Lung (tissue), 12 donors: Measurements from ENCODE around the gene EYA4. TPM values are rescaled to one million over a fixed set of nuclear protein-coding genes. Genes with fewer than 3 reads are reported as not detected.

ENCODE experiments used
- ATAC-seq: fragments of 200-7000 bp; cut with Tn5 transposase; one replicate; pipeline ENCODE4 v1.9.1; 2020; ENCODE audit warnings: moderate number of reproducible peaks; ENCODE audit not compliant: insufficient read depth, low FRiP score
- DNase-seq, 3 donors: peaks; one replicate each; pipeline ENCODE4 v3.0.0-alpha.2; 2013 to 2017
- H3K27ac ChIP-seq, 2 donors: one replicate each; pipeline ENCODE4 v1.5.1; 2013; ENCODE audit warnings: mild to moderate bottlenecking in 2 of 2, moderate library complexity in 2 of 2, control low read depth in 1 of 2, inconsistent platforms in 1 of 2, low read depth in 1 of 2, low read length in 1 of 2
- H3K27me3 ChIP-seq, 3 donors: one replicate each; pipeline ENCODE4 v1.5.1; 2013; ENCODE audit warnings: low read length in 2 of 3; ENCODE audit not compliant: control insufficient read depth in 3 of 3, insufficient read depth in 3 of 3
- H3K36me3 ChIP-seq, 4 donors: one replicate each; pipeline ENCODE4 v1.5.1; 2013; ENCODE audit warnings: low read length in 4 of 4, mild to moderate bottlenecking in 1 of 4, moderate library complexity in 1 of 4; ENCODE audit not compliant: control insufficient read depth in 4 of 4, insufficient read depth in 4 of 4
- H3K4me1 ChIP-seq, 5 donors: one replicate each; pipeline ENCODE4 v1.5.1; 2013; ENCODE audit warnings: low read length in 5 of 5, mild to moderate bottlenecking in 2 of 5, moderate library complexity in 1 of 5; ENCODE audit not compliant: control insufficient read depth in 5 of 5, insufficient read depth in 5 of 5
- H3K4me3 ChIP-seq: one replicate; pipeline ENCODE4 v1.5.1; 2013; ENCODE audit warnings: mild to moderate bottlenecking, control low read depth, moderate library complexity
- H3K9ac ChIP-seq, 2 donors: one replicate each; pipeline ENCODE4 v1.5.1; 2013; ENCODE audit warnings: low read length in 2 of 2, control low read depth in 1 of 2; ENCODE audit not compliant: insufficient read depth in 1 of 2
- H3K9me3 ChIP-seq, 4 donors: one replicate each; pipeline ENCODE4 v1.5.1; 2013; ENCODE audit warnings: low read length in 3 of 4, mild to moderate bottlenecking in 1 of 4, moderate library complexity in 1 of 4; ENCODE audit not compliant: control insufficient read depth in 4 of 4, insufficient read depth in 3 of 4
- CTCF ChIP-seq: IDR thresholded peaks from 2 replicates; pipeline ENCODE4 v1.5.1; 2012; ENCODE audit warnings: mild to moderate bottlenecking; ENCODE audit errors: control extremely low read depth, extremely low read depth
- WGBS, 2 donors: extraction: QIAGEN DNeasy Blood & Tissue Kit; methylation state at CpG; one replicate each; pipeline ENCODE4 v1.1.7; 2013; 5-methylcytosine and 5-hydroxymethylcytosine counted together
- polyA plus RNA-seq, 2 donors: library from polyadenylated mRNA; stranded (reverse); fragments of 200-250 nt; gene quantifications; one replicate each; pipeline ENCODE4 v1.2.1, GENCODE V29; 2013
- total RNA-seq, 2 donors: library from RNA; depleted of rRNA in 1 of 2; stranded (reverse); fragments of >200 nt in 1 of 2; gene quantifications; one replicate each; pipeline ENCODE4 v1.2.1, GENCODE V29; 2014 to 2021
- donor health status: control.
- donor health status: control.
- donor health status: Bipolar disorder and iron deficiency.
- donor health status: healthy.
- donor health status: DM: yes; HTN: yes; CAD: no.

The EYA4 gene
- total and polyA plus RNA-seq, 4 donors, result 0.49 to 7.4 (median 2.2) TPM

GRCh38 chr6:133201231-133201630, 39.9 kb upstream of the EYA4 start:
- no peak for ATAC-seq
- H3K4me1 ChIP-seq, result no peaks in the 10 kb centered on the region
- H3K9me3 ChIP-seq, result peaks cover 0 to 2% (median 0%) of the 10 kb centered on the region in 4 donors
- H3K9ac ChIP-seq, result no peak overlapping the region
- 84 to 87% methylated on average over 4 of the region's 4 CpGs for WGBS, 2 donors
- TF ChIP-seq CTCF, result no peak
- H3K27me3 ChIP-seq, result no peaks in the 10 kb centered on the region
- DNase-seq, result no peak
- no peaks in the 10 kb centered on the region for H3K36me3 ChIP-seq
- no peak overlapping the region for H3K27ac ChIP-seq
- no peak overlapping the region for H3K4me3 ChIP-seq

GRCh38 chr6:133202610-133203343, 38.4 kb upstream of the EYA4 start:
- H3K9me3 ChIP-seq, result no peaks in the 10 kb centered on the region
- ATAC-seq, result no peak
- WGBS, 2 donors, result 75 to 80% methylated on average over 4 of the region's 4 CpGs
- DNase-seq, result no peak
- H3K27ac ChIP-seq, result no peak overlapping the region
- H3K9ac ChIP-seq, result no peak overlapping the region
- H3K27me3 ChIP-seq, result no peaks in the 10 kb centered on the region
- no peaks in the 10 kb centered on the region for H3K36me3 ChIP-seq
- H3K4me3 ChIP-seq, result no peak overlapping the region
- TF ChIP-seq CTCF, result no peak
- peaks cover 0 to 2% (median 0%) of the 10 kb centered on the region in 5 donors for H3K4me1 ChIP-seq

- WGBS, 2 donors, result 79 to 80% methylated on average over 5 of the region's 5 CpGs
- Histone ChIP-seq H3K27ac (no peak overlapping the region), H3K27me3 (no peaks in the 10 kb centered on the region), H3K36me3 (no peaks in the 10 kb centered on the region), H3K4me3 (no peak overlapping the region), H3K9me3 (no peaks in the 10 kb centered on the region), H3K4me1 (peaks cover 0 to 4% (median 2%) of the 10 kb centered on the region in 5 donors), H3K9ac (no peak overlapping the region)
- ATAC-seq (no peak), DNase-seq (no peak)
- TF ChIP-seq CTCF, result no peak
Measured at GRCh38 chr6:133203344-133203697, 37.8 kb upstream of the EYA4 start.

GRCh38 chr6:133205304-133205703, 35.9 kb upstream of the EYA4 start:
- Histone ChIP-seq H3K27me3 (no peaks in the 10 kb centered on the region), H3K4me3 (no peak overlapping the region), H3K27ac (no peak overlapping the region), H3K4me1 (peaks cover 0 to 4% (median 2%) of the 10 kb centered on the region in 5 donors), H3K9me3 (peaks cover 0 to 4% (median 0%) of the 10 kb centered on the region in 4 donors), H3K36me3 (no peaks in the 10 kb centered on the region), H3K9ac (no peak overlapping the region)
- DNase-seq (no peak), ATAC-seq (no peak)
- no peak for TF ChIP-seq CTCF
